Stimulated activated CD4-positive, alpha-beta T cell treated with anti-CD3 and anti-CD28 coated beads, TNF-alpha, amount 100 ng/mL, for 1 hour (primary cell): ENCODE results near the gene RPS19.

Experiments
- DNase-seq, 3 donors: peaks; one replicate each; pipeline ENCODE4 v3.0.0-alpha.2; 2020; ENCODE audit warnings: low read depth in 3 of 3, low spot score in 1 of 3

Gene RPS19

GRCh38 chr19:41859618-41860418 lies at the start of gene RPS19:
RPS19 (plus strand) TSS chr19:41860255; CDS start chr19:41860775, 520 bp downstream.
- peak; percentile 95 to 97 (median 96) for DNase-seq

- DNase-seq: no peak
Measured at GRCh38 chr19:41810301-41810700, 49.8 kb upstream of the RPS19 start.

- DNase-seq: no peak
Measured at GRCh38 chr19:41811036-41811435, 49.0 kb upstream of the RPS19 start.

- DNase-seq: no peak
Measured at GRCh38 chr19:41811981-41812380, 48.1 kb upstream of the RPS19 start.

- no peak for DNase-seq
Measured at GRCh38 chr19:41813911-41814310, 46.1 kb upstream of the RPS19 start.

GRCh38 chr19:41815301-41815700 lies 44.8 kb upstream of the RPS19 start:
- no peak for DNase-seq

- no peak for DNase-seq
Measured at GRCh38 chr19:41816761-41817160, 43.3 kb upstream of the RPS19 start.

- peak in 1 of 3 donors; percentile 22 for DNase-seq
Measured at GRCh38 chr19:41821003-41821735, 38.9 kb upstream of the RPS19 start.

- no peak for DNase-seq
Measured at GRCh38 chr19:41837981-41838708, 21.9 kb upstream of the RPS19 start.

GRCh38 chr19:41839211-41839610 lies 20.8 kb upstream of the RPS19 start:
- DNase-seq: no peak

- no peak for DNase-seq
Measured at GRCh38 chr19:41843371-41843770, 16.7 kb upstream of the RPS19 start.

- DNase-seq: no peak
Measured at GRCh38 chr19:41844601-41845000, 15.5 kb upstream of the RPS19 start, which contains the start of gene LYPD4. LYPD4 (minus strand) TSS chr19:41844683; CDS start chr19:41839285, 5,398 bp downstream.

- DNase-seq: no peak
Measured at GRCh38 chr19:41845001-41845050, 15.2 kb upstream of the RPS19 start, which contains the start of gene DMRTC2. DMRTC2 (plus strand) TSS chr19:41845042; CDS start chr19:41847429, 2,387 bp downstream.

GRCh38 chr19:41845051-41845590 lies 14.9 kb upstream of the RPS19 start:
- no peak for DNase-seq

GRCh38 chr19:41847351-41848105 lies 12.5 kb upstream of the RPS19 start:
- DNase-seq: no peak

- no peak for DNase-seq
Measured at GRCh38 chr19:41848666-41849065, 11.4 kb upstream of the RPS19 start.

GRCh38 chr19:41849067-41849466 lies 11.0 kb upstream of the RPS19 start:
- no peak for DNase-seq

- no peak for DNase-seq
Measured at GRCh38 chr19:41850381-41850780, 9.7 kb upstream of the RPS19 start.

GRCh38 chr19:41851456-41851855 lies 8.6 kb upstream of the RPS19 start:
- DNase-seq: no peak

GRCh38 chr19:41853344-41853743 lies 6.7 kb upstream of the RPS19 start:
- no peak for DNase-seq

GRCh38 chr19:41853768-41854167 lies 6.3 kb upstream of the RPS19 start:
- DNase-seq: no peak
